T-helper 17 cell (primary cell): ENCODE measurements around the gene LPP. TPM values are rescaled to one million over a fixed set of nuclear protein-coding genes. Genes with fewer than 3 reads are reported as not detected.

Source experiments
- ATAC-seq: fragments of 150-1000 bp; cut with Tn5 transposase; 2 replicates; pipeline ENCODE4 v1.10.0; 2021; ENCODE audit warnings: mild to moderate bottlenecking, moderate library complexity
- DNase-seq, 3 donors: peaks; one replicate each; pipeline versions ENCODE4 v3.0.0 to v3.0.0-alpha.2; 2020 to 2021
- H3K9me3 ChIP-seq: one replicate; pipeline ENCODE4 v1.7.0; 2013; ENCODE audit warnings: low read length, mild to moderate bottlenecking; ENCODE audit not compliant: control insufficient read depth, poor library complexity, severe bottlenecking
- H3K27ac Mint-ChIP-seq: one replicate; pipeline ENCODE4 v1.8.0; 2022; ENCODE audit warnings: mild to moderate bottlenecking, moderate library complexity, mixed read lengths
- H3K27me3 Mint-ChIP-seq: one replicate; pipeline ENCODE4 v1.8.0; 2022; ENCODE audit warnings: mixed read lengths
- H3K36me3 Mint-ChIP-seq: one replicate; pipeline ENCODE4 v1.8.0; 2022; ENCODE audit warnings: low read depth, mixed read lengths
- H3K4me1 Mint-ChIP-seq: one replicate; pipeline ENCODE4 v1.8.0; 2022; ENCODE audit warnings: mild to moderate bottlenecking, mixed read lengths
- H3K4me3 Mint-ChIP-seq: one replicate; pipeline ENCODE4 v1.8.0; 2022; ENCODE audit warnings: mild to moderate bottlenecking, moderate library complexity, mixed read lengths
- total RNA-seq, 4 donors: library from RNA in 2 of 4; stranded (reverse) in 2 of 4; gene quantifications; one replicate each; pipeline ENCODE4 v1.2.3 and lab custom pipeline; 2022 to 2026

Gene LPP
- total RNA-seq, 2 donors from 2014 or later: 81.0 to 94.2 TPM

- Mint-ChIP-seq H3K27ac (no peak overlapping the region), H3K4me3 (no peak overlapping the region), H3K27me3 (no peaks in the 10 kb centered on the region), H3K4me1 (no peaks in the 10 kb centered on the region), H3K36me3 (peaks cover 3% of the 10 kb centered on the region)
- no peak for ATAC-seq
- H3K9me3 ChIP-seq: no peaks in the 10 kb centered on the region
- no peak for DNase-seq
Measured at GRCh38 chr3:188926111-188926510, 772.2 kb downstream of the LPP start.

DNA sequence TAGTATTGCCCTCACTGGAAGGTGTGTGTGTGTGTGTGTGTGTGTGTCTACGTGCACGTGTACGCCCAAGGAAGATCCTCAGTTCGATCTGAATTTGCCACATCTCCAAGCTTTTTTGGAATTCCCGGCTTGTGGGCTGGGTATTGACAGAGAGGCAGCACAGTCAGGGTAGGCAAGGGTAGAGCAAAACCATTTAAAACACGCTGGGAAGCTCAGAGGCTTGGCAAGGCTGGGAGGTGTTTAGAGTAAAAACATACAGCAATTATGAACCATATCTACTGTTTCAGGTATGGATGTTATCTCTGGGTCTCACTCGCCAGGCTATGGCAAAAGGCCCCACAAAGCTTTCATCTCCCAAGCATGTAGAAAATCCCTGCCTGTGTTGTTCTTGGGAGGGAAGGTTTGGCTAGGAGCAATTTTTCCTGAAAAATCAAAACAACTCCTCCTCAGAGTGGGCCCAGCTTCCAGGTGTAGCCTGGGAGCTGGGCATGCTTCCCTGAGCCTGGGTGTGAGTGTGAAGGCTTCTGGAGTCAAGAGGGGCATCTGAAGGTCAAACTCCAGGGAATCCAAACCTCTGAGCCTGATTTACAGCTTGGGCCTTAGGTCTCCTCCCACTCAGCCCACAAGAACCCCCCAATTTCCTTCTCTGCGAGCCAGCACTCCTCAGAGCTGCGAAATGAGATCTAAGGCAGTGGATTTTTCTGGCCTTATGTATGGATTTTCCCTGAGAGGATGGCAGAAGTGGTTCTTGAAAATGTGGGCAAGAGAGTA, 773.0 kb downstream of the LPP start:
- Mint-ChIP-seq H3K4me3 (no peak overlapping the region), H3K4me1 (peaks cover 2% of the 10 kb centered on the region), H3K27ac (no peak overlapping the region), H3K36me3 (peaks cover 3% of the 10 kb centered on the region), H3K27me3 (no peaks in the 10 kb centered on the region)
- H3K9me3 ChIP-seq: no peaks in the 10 kb centered on the region
- no peak for ATAC-seq
- DNase-seq: no peak

DNA sequence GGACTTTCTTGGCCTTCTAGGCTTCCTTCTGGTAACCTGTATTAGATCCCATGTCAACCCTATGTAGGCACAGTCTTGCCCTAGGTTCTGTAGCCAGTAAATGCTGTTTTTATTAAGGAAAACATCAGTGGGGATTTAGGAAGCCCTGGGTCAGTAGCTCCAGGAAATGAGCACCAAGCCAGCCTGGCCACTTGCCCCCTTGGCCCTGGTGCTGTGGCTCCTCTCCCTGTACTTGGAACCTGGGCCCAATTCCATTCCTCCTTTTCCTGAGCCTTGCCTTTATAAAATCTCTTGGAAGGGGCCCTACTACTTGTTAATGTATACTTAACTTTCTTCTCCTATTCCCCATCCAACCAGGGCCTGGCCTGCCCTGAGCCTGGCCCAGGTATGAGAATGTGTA, 774.0 kb downstream of the LPP start:
- ATAC-seq: no peak
- Mint-ChIP-seq H3K27ac (no peak overlapping the region), H3K4me1 (peaks cover 2% of the 10 kb centered on the region), H3K36me3 (peaks cover 3% of the 10 kb centered on the region), H3K4me3 (no peak overlapping the region), H3K27me3 (no peaks in the 10 kb centered on the region)
- no peaks in the 10 kb centered on the region for H3K9me3 ChIP-seq
- no peak for DNase-seq

- no peak for DNase-seq
- Mint-ChIP-seq H3K27ac (peak overlapping the region; percentile 19), H3K4me3 (no peak overlapping the region), H3K4me1 (peaks cover 2% of the 10 kb centered on the region), H3K36me3 (peaks cover 3% of the 10 kb centered on the region), H3K27me3 (no peaks in the 10 kb centered on the region)
- H3K9me3 ChIP-seq: no peaks in the 10 kb centered on the region
- ATAC-seq: no peak
Measured at GRCh38 chr3:188929137-188929536, 775.2 kb downstream of the LPP start.

DNA sequence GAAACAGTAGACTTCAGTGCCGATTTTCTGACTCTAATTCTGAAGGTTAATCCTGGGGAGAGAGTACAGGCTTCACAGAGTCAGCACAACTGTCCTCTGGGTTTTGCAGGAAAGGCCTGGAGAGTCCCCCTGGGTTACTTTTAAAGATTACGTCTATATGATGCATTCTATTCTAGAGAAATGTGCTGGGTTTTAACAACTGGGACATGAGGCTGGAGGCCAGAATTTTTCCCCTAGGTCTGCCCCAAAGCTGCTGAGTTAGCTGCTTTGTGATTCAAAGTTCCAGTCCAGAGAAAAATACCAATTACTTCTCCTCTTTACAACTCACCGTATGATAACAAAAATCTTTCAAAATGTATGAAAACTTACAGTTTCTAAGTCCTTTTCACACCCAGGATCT, 777.1 kb downstream of the LPP start:
- Mint-ChIP-seq H3K4me1 (peaks cover 2% of the 10 kb centered on the region), H3K27ac (no peak overlapping the region), H3K27me3 (no peaks in the 10 kb centered on the region), H3K36me3 (peaks cover under 1% of the 10 kb centered on the region), H3K4me3 (no peak overlapping the region)
- no peak for ATAC-seq
- DNase-seq: no peak
- no peaks in the 10 kb centered on the region for H3K9me3 ChIP-seq

DNA sequence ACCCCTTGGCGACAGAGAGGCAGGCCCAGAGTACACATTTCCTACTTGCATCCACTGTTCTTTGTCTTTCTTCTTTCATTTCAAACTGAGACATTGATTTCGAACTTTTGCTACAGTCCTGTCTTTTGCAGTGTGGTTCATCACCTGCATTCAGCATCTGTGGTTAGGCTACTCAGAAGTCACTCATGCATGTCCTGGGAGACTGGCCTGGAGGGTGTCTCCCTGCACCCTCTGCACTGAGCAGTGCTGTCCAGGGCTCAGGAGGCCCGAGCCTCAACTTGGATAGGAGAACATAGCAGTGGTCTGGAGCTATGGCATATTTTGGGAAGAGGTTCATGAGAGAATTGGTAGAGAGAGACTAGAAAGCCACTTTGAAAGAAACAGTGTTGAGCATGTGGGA, 777.6 kb downstream of the LPP start:
- no peak for ATAC-seq
- H3K4me3 Mint-ChIP-seq: no peak overlapping the region
- peak overlapping the region; percentile 45 for H3K27ac Mint-ChIP-seq
- H3K4me1 Mint-ChIP-seq: peaks cover 2% of the 10 kb centered on the region
- no peaks in the 10 kb centered on the region for H3K27me3 Mint-ChIP-seq
- no peaks in the 10 kb centered on the region for H3K9me3 ChIP-seq
- DNase-seq: no peak
- H3K36me3 Mint-ChIP-seq: no peaks in the 10 kb centered on the region

DNA sequence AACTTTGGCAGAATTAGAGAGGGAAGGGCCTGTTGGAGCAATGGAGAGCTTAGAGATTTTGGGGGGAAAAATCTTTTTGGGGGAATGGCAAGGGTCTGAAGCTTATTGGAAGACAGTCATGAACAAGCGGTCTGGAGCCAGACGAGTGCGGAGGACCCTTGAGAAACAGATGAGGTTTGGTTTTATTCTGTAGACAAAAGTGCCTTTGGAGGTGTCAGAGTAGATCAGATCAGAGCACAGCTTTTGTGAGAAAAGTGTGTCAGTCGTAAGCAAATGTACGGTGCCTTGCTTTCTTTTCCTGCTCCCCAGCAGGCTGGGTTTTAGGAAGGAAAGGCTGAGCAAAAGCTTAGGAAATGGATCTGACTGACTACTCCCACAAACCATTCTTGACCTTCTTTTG, 781.0 kb downstream of the LPP start:
- ATAC-seq (no peak), DNase-seq (no peak)
- no peaks in the 10 kb centered on the region for H3K27me3 Mint-ChIP-seq
- H3K9me3 ChIP-seq: no peaks in the 10 kb centered on the region
- no peak overlapping the region for H3K4me3 Mint-ChIP-seq
- peak overlapping the region; percentile 9 for H3K27ac Mint-ChIP-seq
- peaks cover 4% of the 10 kb centered on the region for H3K36me3 Mint-ChIP-seq
- H3K4me1 Mint-ChIP-seq: peaks cover 7% of the 10 kb centered on the region

DNA sequence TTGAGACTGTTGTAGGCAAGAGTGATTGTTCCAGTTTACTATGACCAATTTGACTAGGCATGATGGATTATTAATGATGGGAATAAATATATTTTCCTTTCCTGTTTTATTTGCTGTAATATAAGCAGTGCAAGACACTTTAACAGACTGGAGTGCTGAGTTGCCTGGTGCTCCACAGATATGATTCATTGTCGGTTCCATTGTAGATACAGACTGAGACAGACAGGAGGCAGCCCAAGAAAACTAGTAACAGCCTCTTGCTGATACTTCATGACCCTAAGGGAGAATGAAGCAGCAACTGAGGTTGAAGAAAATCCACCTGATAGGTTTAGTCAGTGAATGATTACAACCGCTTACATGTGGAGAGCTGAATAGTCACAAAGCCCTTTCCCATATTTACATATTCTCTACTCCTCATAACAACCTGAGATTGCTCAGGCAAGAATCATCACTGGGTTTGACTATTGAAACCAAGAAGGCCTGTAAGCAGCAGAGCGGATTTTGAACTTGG, 782.7 kb downstream of the LPP start:
- no peak overlapping the region for H3K4me3 Mint-ChIP-seq
- DNase-seq (no peak), ATAC-seq (no peak)
- no peaks in the 10 kb centered on the region for H3K27me3 Mint-ChIP-seq
- no peak overlapping the region for H3K27ac Mint-ChIP-seq
- H3K4me1 Mint-ChIP-seq: peaks cover 5% of the 10 kb centered on the region
- H3K36me3 Mint-ChIP-seq: peaks cover 4% of the 10 kb centered on the region
- H3K9me3 ChIP-seq: no peaks in the 10 kb centered on the region

DNA sequence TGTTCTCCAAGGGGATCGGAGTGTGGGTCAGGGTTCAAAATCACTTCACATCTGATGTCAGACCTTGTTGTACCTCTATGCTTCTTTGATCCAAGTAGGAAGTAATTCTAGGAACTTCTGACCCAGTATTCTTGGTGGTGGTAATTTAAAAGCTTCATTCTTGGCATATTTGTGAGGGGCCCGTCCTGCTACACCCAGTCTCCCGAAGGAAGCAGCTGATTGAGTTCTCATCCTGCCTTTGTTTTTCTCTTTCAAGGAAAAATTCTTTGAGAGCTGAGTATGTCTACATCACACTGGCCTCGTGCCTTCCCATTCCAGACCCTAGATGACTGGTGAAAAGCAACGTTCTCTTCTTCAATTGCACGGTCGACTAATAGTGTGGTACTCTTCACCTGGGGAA, 783.4 kb downstream of the LPP start:
- ATAC-seq: no peak
- no peaks in the 10 kb centered on the region for H3K9me3 ChIP-seq
- Mint-ChIP-seq H3K27me3 (no peaks in the 10 kb centered on the region), H3K4me1 (peaks cover 5% of the 10 kb centered on the region), H3K36me3 (peaks cover 4% of the 10 kb centered on the region), H3K4me3 (no peak overlapping the region), H3K27ac (no peak overlapping the region)
- DNase-seq: no peak

DNA sequence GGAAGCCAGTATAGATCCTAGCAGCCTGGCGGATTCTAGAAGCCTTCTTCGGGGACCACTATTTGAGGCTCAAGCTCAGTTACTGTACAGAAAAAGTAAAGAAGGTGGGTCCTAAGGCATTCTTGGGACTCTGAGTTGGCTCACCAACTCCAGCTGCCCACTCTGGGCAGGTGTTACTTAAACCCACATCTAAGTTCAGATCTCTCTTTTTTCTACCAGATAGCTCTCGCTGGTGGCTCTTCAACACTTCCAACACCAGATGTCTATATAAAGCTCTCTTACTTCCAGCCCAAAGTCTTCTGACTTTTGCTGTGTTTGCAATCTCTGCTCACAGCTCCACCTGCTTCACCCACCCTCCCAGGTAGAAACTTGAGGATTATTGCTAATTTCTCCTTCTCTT, 785.0 kb downstream of the LPP start:
- peaks cover 5% of the 10 kb centered on the region for H3K4me1 Mint-ChIP-seq
- ATAC-seq: no peak
- peaks cover 4% of the 10 kb centered on the region for H3K36me3 Mint-ChIP-seq
- H3K27me3 Mint-ChIP-seq: peaks cover 5% of the 10 kb centered on the region
- no peak overlapping the region for H3K4me3 Mint-ChIP-seq
- DNase-seq: no peak
- H3K9me3 ChIP-seq: no peaks in the 10 kb centered on the region
- no peak overlapping the region for H3K27ac Mint-ChIP-seq

- DNase-seq (no peak), ATAC-seq (no peak)
- no peaks in the 10 kb centered on the region for H3K9me3 ChIP-seq
- H3K4me3 Mint-ChIP-seq: no peak overlapping the region
- H3K27ac Mint-ChIP-seq: no peak overlapping the region
- H3K27me3 Mint-ChIP-seq: peaks cover 5% of the 10 kb centered on the region
- H3K4me1 Mint-ChIP-seq: peaks cover 5% of the 10 kb centered on the region
- peaks cover 4% of the 10 kb centered on the region for H3K36me3 Mint-ChIP-seq
Measured at GRCh38 chr3:188939814-188940572, 786.0 kb downstream of the LPP start.
